HG03025 (cell line): ENCODE measurements around the gene GOLGA7B.

Source experiments
- ATAC-seq: cut with Tn5 transposase; IDR thresholded peaks from one replicate; pipeline ENCODE4 v1.9.1; 2021; ENCODE audit warnings: mild to moderate bottlenecking, moderate library complexity; ENCODE audit not compliant: unreplicated experiment, low FRiP score

GOLGA7B gene

GRCh38 chr10:97891497-97892167, 42.0 kb downstream of the GOLGA7B start:
- no peak for ATAC-seq

GRCh38 chr10:97892506-97892905, 42.9 kb downstream of the GOLGA7B start:
- no peak for ATAC-seq

GRCh38 chr10:97892939-97893338, 43.3 kb downstream of the GOLGA7B start:
- no peak for ATAC-seq

GRCh38 chr10:97894092-97894491, 44.4 kb downstream of the GOLGA7B start:
- ATAC-seq: no peak

DNA sequence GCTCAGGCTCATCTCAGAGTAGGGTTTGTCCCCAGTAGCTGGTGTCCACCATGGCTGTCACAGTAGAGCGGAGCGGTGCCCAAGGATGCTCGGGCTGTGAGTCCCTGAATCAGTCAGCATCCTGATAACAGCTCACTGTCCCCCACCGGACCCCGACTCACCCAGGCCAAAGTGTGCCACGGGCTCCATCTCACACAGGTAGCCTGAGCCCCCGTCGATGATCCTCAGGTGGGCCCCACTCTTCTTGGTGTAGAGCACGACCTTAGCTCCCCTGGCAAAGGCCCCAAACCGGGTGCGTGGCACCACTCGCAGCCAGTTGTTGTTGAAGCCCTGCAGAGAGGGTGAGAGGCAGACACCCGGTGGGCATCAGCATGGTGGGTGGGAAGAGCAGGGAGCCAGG, 45.4 kb downstream of the GOLGA7B start:
- no peak for ATAC-seq

DNA sequence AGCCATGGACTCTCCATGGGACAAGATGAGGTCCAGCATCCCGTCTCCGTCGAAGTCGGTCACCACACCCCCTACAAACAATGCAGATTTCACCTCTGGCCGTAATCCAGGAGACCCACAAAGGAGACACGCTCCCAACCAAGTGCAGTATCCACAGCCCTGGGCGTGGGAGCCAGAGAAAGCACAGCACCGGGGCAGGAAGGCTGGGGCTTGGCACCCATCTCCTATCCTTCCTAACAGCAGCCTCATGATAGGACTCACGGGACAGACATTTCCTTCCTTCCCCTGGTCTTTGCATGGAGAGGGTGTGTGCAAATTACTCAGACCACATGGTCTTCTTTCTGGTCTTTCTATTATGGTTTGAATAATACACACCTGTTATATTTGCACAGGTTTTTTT, 46.3 kb downstream of the GOLGA7B start:
- no peak for ATAC-seq

- ATAC-seq: no peak
These were observed 47.2 kb downstream of the GOLGA7B start for GRCh38 chr10:97896756-97897358.

DNA sequence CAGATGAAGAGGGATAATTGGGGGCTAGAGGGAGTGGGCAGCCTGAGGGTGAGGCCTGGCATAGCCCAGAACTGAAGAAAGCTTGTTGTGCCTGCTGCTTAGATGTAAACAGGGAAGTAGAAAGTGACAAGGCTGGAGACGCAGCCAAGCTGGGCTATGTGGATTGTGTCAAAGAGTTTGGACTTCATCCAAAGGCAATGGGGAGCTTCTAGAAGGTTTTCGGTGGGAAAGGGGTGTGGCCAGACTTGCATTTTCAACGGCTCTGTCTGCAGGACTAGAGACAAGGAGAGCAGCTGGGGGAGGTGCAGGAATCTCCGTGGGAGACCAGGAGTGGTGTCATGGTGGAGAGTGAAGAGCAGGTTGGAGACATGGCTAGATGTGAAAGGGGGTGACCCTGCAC, 48.8 kb downstream of the GOLGA7B start:
- no peak for ATAC-seq

GRCh38 chr10:97901381-97901780, 51.7 kb downstream of the GOLGA7B start:
- no peak for ATAC-seq

GRCh38 chr10:97903128-97904017, 53.7 kb downstream of the GOLGA7B start:
- ATAC-seq: no peak

- no peak for ATAC-seq
These were observed 54.4 kb downstream of the GOLGA7B start for GRCh38 chr10:97904018-97904381.

DNA sequence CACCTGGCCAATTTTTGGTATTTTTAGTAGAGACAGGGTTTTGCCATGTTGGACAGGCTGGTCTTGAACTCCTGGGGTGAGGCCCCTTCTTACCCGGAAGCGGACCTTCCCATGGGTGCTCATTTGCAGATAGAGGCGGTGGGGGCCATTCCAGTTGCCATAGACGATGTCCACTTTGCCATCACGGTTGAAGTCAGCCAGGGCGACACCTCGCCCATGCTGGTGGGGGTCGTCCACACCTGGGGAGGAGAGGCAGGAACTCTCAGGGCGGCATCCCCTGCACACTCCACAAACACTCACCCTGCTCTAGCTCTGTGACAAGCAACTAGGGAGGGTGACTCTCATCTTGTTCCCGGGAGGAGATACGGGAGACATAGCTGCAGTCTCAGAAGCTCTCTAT, 54.9 kb downstream of the GOLGA7B start:
- no peak for ATAC-seq

DNA sequence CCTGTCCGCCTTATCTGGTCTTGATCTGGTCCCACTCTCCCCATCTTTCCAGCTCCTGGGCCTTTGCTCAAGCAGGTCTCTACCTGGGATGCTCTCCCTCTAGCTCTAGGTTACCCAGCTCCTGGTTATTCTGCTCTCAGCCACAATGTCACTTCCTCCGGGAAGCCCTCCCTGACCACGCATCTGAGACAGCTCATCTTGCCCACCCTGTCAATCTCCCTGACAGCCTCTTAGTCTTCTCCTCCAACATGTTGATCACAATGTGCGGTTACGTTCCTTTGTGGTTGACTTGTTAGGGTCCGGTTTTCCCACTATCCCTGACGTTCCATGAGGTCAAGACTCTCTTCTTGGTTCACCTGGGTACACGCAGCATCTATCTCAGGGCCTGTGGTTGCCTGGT, 55.6 kb downstream of the GOLGA7B start:
- ATAC-seq: no peak

DNA sequence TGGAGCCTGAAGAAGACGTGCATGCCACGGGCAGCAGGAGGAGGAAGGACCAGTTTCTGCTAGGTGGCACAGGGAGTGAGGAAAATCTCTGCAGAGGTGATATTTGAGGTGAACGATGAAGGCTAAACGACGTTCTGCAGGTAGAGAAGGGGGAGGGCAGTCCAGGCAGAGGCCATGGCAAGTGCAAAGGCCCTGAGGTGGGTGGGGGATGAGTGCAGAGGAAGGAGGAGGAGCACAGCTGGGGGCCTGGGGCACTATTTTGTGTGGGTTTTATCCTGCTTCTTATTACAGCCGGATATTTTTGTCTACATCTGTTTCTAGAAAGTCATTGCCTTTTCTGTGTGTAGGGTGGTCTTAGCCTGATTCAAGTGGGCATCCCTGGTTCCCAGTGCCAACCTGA, 57.6 kb downstream of the GOLGA7B start:
- no peak for ATAC-seq

DNA sequence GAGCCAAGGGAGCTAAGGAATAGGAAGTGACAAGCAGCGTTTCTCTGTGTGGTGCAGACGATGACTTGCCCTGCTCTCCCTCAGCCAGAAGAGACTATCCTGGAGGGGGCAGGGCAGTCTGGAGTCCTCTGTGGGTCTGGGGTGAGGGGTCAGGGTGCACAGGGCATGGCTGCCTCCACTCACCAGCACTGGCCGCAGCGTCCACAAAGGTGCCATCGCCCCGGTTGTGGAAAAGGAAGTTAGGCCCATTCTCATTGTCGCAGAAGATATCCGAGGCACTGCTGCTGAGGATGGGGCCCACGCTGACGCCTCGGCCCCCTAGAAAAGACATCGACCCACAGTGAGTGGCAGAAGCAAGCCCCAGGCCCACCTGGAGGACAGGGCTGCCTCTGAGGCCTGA, 58.2 kb downstream of the GOLGA7B start:
- ATAC-seq: no peak

GRCh38 chr10:97910661-97911060, 61.0 kb downstream of the GOLGA7B start:
- ATAC-seq: no peak

- ATAC-seq: no peak
These were observed 61.6 kb downstream of the GOLGA7B start for GRCh38 chr10:97911217-97911616.

DNA sequence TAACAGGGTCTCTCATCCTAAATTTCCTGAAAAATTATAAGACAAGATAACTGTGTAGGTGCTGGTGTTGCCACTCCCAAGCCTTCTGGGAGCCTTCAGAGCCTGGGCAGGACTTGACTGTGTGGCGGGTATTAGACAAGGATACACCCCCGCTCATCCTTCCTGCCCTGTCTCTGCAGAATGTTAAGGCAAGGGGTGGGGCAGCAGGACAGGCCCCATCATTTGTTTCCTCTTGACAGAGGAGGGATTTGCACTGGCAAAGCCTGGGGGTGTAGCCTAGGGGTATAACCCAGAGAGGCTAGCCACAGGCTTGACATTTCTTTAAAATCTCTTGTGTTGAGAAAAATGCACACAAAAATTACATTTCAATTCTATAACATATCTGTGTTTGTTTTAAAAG, 63.5 kb downstream of the GOLGA7B start:
- no peak for ATAC-seq

GRCh38 chr10:97913614-97914013, 64.0 kb downstream of the GOLGA7B start:
- ATAC-seq: no peak

- ATAC-seq: no peak
These were observed 64.7 kb downstream of the GOLGA7B start for GRCh38 chr10:97914171-97914836.

DNA sequence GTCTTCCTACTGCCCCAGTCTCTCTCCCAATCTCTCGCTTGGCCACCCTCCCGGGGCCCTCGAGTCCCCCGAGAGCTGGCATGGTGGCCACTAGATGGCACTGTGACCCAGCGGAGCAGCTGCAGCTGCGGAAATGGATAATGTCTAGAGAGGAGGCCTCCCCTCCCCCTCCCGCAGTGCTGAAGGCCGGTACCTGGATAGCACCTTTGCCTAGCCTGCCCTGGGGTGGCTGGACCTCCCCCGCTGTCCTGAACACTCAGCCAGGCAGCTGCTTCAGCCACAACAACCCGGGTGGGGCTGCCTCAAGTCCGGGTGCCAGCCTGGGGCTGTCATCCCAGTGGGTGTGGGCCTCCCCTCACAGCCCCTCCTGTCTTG, 65.2 kb downstream of the GOLGA7B start:
- ATAC-seq: no peak
